Fibroblast of peridontal ligament (primary cell): ENCODE measurements around the gene MCF2L2.

Source experiments
- DNase-seq: peaks from one replicate; pipeline ENCODE4 v3.0.0-alpha.2; 2010; ENCODE audit errors: extremely low read depth

MCF2L2 gene

GRCh38 chr3:183327343-183327742, 101.1 kb downstream of the MCF2L2 start:
- no peak for DNase-seq

- no peak for DNase-seq
Measured at GRCh38 chr3:183324083-183324482, 104.3 kb downstream of the MCF2L2 start.

DNA sequence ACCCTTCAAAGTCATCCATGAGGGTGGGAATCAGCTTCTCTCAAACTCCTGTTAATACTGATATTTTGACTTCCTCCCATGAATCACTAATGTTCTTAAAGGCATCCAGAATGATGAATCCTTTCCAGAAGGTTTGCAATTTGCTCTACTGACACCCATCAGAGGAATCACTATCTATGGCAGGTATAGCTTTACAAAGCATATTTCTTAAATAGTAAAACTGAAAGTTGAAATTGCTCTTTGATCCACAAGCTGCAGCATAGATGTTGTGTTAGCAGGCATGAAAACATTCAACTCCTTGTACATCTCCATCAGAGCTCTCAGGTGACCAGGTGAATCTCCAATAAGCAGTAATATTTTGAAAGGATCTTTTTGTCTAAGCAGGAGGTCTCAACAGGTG, 109.0 kb downstream of the MCF2L2 start:
- no peak for DNase-seq

DNA sequence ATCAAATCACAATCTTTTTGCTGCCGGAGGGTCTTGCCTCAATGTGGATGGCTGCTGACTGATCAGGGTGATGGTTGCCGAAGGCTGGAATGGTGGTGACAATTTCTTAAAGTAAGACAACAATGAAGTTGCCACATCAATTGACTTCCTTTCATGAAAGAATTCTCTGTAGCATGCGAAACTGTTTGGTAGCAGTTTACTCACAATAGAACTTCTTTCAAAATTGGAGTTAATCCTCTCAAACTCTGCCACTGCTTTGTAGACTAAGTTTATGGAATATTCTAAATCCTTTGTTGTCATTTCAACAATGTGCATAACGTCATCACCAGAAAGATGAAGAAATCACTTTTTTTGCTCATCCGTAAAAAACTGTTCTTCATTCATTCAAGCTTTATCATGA, 109.5 kb downstream of the MCF2L2 start:
- no peak for DNase-seq

DNA sequence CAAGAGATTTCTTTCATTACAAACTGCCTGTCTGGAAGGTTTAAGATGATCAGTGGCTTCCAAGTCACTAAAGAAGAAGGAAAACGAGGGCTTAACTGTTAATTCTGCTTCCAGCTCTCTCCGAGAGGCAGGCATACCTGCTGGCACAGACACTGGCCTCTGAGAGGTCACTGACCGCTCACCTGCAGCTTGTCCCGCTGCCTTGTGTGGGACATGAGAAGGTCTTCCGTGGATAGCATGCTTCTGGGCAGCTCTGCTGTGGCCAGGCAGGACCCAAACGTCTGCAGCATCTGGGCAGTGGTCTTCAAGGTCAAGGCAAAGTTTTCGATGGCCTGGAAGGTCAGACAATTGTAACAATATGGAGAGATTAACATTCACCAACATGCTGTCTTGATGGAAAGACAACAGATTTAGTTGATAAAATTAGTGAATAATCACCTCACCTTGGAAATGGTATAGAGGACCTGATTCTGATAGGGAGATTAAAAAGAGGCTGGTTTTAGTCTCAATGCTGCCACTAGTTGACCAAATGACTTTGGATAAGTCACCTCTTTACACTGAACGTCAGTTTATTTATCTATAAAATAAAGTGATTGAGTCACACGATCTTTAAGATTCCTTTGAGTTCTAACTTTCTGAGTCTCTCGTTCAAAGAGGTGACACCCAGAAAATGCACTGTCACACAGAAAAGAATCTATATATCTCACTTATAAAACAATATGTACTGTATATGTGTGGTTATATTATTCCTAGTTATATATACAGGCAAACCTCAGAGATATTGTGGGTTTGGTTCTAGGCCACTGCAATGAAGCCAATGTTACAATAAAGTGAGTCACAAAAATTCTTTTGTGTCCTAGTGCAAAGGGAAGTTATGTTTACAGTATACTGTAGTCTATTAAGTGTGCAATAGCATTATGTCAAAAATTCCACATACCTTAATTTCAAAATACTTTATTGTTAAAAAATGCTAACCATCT, 110.2 kb downstream of the MCF2L2 start:
- DNase-seq, result peak; percentile 16

GRCh38 chr3:183317271-183317670, 111.1 kb downstream of the MCF2L2 start:
- no peak for DNase-seq

GRCh38 chr3:183315739-183316138, 112.7 kb downstream of the MCF2L2 start:
- DNase-seq, result no peak

GRCh38 chr3:183313764-183314163, 114.7 kb downstream of the MCF2L2 start:
- no peak for DNase-seq

GRCh38 chr3:183313351-183313750, 115.1 kb downstream of the MCF2L2 start:
- DNase-seq, result no peak

- no peak for DNase-seq
Measured at GRCh38 chr3:183312433-183312832, 116.0 kb downstream of the MCF2L2 start.

DNA sequence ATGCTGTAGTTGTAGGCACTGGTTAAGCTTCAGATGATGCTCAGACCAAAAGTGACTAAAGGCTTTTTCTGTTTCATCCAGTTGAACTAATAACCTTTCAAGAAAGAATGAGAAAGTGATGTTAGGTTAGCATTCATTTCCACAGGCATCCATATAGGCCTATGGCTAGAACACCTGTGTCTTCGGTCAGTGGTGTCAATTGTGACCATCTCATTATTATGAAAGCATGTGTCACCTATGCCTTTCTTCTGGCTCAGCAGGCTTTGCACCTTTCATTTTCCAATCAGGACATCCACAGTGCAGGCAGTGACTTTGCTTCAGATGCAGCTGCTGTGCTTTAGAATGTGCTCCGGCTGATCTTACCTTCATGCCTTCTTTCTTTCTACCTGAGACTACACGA, 117.5 kb downstream of the MCF2L2 start:
- DNase-seq, result no peak

DNA sequence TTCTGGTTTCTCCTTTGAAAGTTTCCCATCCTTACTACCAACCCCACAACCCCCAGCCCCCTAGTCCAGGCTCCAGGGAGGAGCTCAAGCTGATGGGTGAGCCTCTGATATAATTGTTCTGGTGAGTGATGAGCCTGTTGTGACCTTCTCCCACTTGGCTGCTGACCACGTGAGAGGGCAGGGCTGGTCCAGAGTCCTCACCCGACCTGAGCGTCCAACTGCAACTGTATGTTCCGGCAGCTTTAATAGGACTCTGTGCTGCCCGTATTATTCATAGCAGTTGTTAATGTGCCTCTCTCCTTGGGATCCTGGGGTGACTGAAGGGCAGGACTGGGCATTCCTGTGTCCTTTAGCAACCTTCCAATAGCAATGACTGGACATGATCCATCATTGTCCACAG, 119.1 kb downstream of the MCF2L2 start:
- DNase-seq, result no peak

- no peak for DNase-seq
Measured at GRCh38 chr3:183308751-183309150, 119.7 kb downstream of the MCF2L2 start.

DNA sequence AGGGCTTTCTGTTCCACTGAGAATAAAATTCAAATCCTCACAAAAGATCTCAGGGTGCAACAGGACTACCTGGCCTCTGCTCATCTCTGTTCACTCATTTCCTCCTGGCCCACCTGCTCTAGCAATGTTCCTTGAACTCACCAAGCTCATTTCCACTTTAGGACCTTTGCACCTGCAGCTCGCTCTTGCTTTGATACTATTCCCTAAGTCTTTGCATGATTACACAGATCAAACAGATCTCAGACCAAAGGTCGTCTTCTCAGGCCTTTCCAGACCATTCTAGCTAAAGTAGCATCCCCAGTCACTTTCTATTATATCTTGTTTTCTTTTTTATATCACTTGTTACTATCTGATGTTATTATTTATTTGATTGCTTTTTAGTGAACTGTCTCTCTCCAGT, 120.7 kb downstream of the MCF2L2 start:
- DNase-seq, result no peak

GRCh38 chr3:183306798-183307671, 121.4 kb downstream of the MCF2L2 start:
- DNase-seq, result no peak

DNA sequence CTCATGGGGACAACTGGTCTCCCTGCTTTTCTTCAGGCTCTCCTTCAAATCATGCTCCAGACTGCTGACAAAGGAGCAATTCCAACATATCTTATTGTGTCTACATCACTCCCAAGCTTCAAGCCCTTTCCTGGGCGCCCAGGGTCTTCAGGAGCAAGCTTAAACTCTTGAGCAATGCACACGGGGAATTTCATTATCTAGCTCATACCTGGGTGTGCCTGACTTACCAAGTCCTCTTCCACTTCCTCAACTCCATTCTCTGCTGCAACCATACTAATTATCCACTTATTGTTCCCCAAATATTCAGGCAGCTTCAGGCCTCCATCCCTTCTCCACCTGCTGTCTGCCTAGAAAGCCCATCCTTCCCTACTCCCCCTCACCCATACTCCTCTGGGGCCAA, 124.7 kb downstream of the MCF2L2 start:
- no peak for DNase-seq

- no peak for DNase-seq
Measured at GRCh38 chr3:183301937-183302580, 126.4 kb downstream of the MCF2L2 start.

DNA sequence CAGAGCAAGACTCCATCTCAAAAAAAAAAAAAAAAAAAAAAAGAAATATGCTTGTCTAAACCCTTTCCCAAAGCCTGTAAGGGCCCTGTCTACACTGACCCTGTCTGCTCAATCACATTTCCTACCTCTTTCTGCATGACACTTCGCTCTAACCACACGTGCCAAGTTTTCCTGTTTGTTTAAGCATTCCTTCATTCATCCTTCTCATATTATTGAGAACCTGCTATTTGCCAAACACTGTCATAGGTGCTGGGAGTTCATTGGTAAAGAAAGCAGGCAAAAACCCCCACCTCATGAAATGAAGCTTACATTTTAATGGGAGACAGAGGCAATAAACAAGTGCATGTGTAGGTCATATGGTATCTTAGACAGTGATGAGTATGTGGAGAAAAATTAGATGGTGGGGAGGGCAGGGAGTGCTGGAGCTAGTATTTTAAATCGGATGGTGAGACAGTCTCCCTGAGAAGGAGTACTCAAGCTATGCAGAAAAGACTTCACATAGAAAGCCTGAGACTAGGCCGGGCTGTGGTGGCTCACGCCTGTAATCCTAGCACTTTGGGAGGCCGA, 127.3 kb downstream of the MCF2L2 start:
- DNase-seq, result no peak

- no peak for DNase-seq
Measured at GRCh38 chr3:183299976-183300375, 128.4 kb downstream of the MCF2L2 start.

GRCh38 chr3:183298701-183299153, 129.7 kb downstream of the MCF2L2 start:
- DNase-seq, result peak; percentile 78

- no peak for DNase-seq
Measured at GRCh38 chr3:183296944-183297343, 131.5 kb downstream of the MCF2L2 start.

DNA sequence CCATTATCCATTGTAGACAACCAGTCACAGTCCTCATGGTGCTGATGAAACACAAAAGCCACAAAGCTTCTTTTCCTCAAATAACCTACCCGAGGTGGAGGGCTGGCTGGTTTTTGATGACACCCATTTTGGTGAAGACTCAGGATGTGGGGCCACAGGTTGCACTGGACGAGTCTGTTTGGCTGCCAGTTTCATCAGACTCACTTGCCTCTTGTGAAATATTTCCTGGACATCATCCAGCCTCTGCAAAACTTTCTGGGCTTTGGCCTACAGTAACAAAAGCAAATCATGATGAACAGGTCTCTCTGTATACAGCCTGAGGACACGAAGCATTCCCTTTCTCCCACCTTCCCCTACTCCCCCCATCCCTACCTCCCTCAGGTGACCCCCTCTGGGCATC, 133.2 kb downstream of the MCF2L2 start:
- peak; percentile 88 for DNase-seq
